Peyer's patch (tissue), 4 donors: ENCODE data around the gene RNASE1. TPM values are rescaled to one million over a fixed set of nuclear protein-coding genes. Genes with fewer than 3 reads are reported as not detected.

Source experiments
- DNase-seq, 3 donors: peaks; one replicate each; pipeline ENCODE4 v3.0.0-alpha.2; 2017 to 2019
- H3K27ac ChIP-seq, 4 donors: fragments of 200-600 bp; sonication (generic); one replicate each; pipeline ENCODE4 v1.5.1; 2016 to 2019
- H3K27me3 ChIP-seq, 2 donors: fragments of 200-600 bp; sonication (generic); one replicate each; pipeline ENCODE4 v1.5.1; 2019
- H3K36me3 ChIP-seq, 3 donors: fragments of 200-600 bp; sonication (generic); one replicate each; pipeline ENCODE4 v1.5.1; 2016 to 2019
- H3K4me1 ChIP-seq, 4 donors: fragments of 200-600 bp; sonication (generic); one replicate each; pipeline ENCODE4 v1.5.1; 2016 to 2019
- H3K4me3 ChIP-seq, 4 donors: fragments of 200-600 bp; sonication (generic); 1 replicate in 3 of 4; 2 replicates in 1 of 4; pipeline ENCODE4 v1.5.1; 2016 to 2019; ENCODE audit warnings: mild to moderate bottlenecking in 1 of 4
- H3K9me3 ChIP-seq, 4 donors: fragments of 200-600 bp; sonication (generic); one replicate each; pipeline ENCODE4 v1.5.1; 2016 to 2019; ENCODE audit warnings: mild to moderate bottlenecking in 1 of 4
- CTCF ChIP-seq, 6 experiments: fragments of 450-650 bp in 4 of 6; fragments of 200-600 bp in 2 of 6; sonication (generic) in 1 of 6; IDR thresholded peaks; one replicate each; pipeline ENCODE4 v1.5.1; 2017 to 2019; ENCODE audit warnings: antibody characterized with exemption in 6 of 6, mild to moderate bottlenecking in 3 of 6, moderate library complexity in 1 of 6
- POLR2A ChIP-seq, 2 donors: fragments of 450-650 bp; IDR thresholded peaks; one replicate each; pipeline ENCODE4 v1.5.1; 2017; ENCODE audit warnings: antibody characterized with exemption in 2 of 2, mild to moderate bottlenecking in 2 of 2, moderate library complexity in 2 of 2
- total RNA-seq, 4 donors: library from RNA; depleted of rRNA; stranded (reverse); fragments of >200 nt; gene quantifications; one replicate each; pipeline ENCODE4 v1.1.0, GENCODE V29; 2016

Gene RNASE1
- total RNA-seq, 4 donors from 2014 or later = 35.5 to 131 (median 90.6) TPM

GRCh38 chr14:20789230-20789813, 13.3 kb downstream of the RNASE1 start:
- H3K9me3 ChIP-seq = no peaks in the 10 kb centered on the region
- TF ChIP-seq POLR2A (IDR thresholded peaks at IDR 0.05) (no peak), CTCF (IDR thresholded peaks at IDR 0.05) (no peak)
- no peak for DNase-seq
- no peaks in the 10 kb centered on the region for H3K36me3 ChIP-seq
- H3K4me1 ChIP-seq = no peaks in the 10 kb centered on the region
- H3K27ac ChIP-seq = no peak overlapping the region
- H3K4me3 ChIP-seq = no peak overlapping the region
- no peaks in the 10 kb centered on the region for H3K27me3 ChIP-seq

DNA sequence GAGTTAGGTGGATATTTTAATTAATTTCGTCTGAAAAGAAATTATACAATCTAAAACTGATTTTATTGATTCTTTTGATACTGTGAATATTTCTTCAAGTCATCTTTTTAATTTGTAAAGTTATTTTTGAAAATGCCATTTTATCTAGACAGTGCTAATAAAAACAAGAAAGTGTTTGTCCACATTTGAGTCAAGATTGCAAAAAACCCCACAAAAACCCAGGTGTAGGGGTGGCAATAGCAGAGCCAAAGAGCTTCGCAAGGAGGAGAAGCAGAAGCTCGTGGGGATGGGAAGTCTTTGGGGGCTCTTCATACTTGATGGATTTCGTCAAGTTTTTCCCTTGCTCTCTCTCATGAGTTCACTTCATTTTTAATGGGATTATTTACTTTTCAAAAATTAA, 15.6 kb downstream of the RNASE1 start:
- peaks cover 0 to 10% (median 0%) of the 10 kb centered on the region in 4 donors for H3K4me1 ChIP-seq
- no peaks in the 10 kb centered on the region for H3K9me3 ChIP-seq
- TF ChIP-seq POLR2A (IDR thresholded peaks at IDR 0.05) = no peak
- TF ChIP-seq CTCF (IDR thresholded peaks at IDR 0.05) = no peak
- H3K36me3 ChIP-seq = no peaks in the 10 kb centered on the region
- DNase-seq = no peak
- H3K4me3 ChIP-seq = no peak overlapping the region
- no peaks in the 10 kb centered on the region for H3K27me3 ChIP-seq
- H3K27ac ChIP-seq = no peak overlapping the region

GRCh38 chr14:20782280-20782890, 20.3 kb downstream of the RNASE1 start:
- Histone ChIP-seq H3K4me3 (peak overlapping the region; percentile 10 to 39 (median 32)), H3K36me3 (no peaks in the 10 kb centered on the region), H3K4me1 (peaks cover 0 to 16% (median 0%) of the 10 kb centered on the region in 4 donors), H3K27ac (peak overlapping the region; percentile 60 to 83 (median 72)), H3K9me3 (no peaks in the 10 kb centered on the region), H3K27me3 (no peaks in the 10 kb centered on the region)
- TF ChIP-seq CTCF (IDR thresholded peaks at IDR 0.05) (no peak), POLR2A (IDR thresholded peaks at IDR 0.05) (no peak)
- DNase-seq = peak in 2 of 3 donors; percentile 43 to 68

DNA sequence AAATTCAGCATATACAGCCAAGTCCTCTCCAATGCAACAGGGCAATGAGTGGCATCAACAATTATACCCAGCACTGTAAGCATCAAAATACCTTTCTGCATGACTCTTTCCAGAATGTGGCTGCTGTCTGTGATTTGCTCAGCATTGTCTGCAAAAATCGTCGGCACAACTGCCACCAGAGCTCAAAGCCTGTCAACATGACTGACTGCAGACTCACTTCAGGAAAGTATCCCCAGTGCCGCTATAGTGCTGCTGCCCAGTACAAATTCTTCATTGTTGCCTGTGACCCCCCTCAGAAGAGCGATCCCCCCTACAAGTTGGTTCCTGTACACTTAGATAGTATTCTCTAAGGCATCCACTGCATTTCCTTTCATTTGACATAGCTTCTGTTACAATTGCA, 20.8 kb downstream of the RNASE1 start:
- Histone ChIP-seq H3K4me3 (peak overlapping the region; percentile 10 to 39 (median 32)), H3K36me3 (no peaks in the 10 kb centered on the region), H3K27ac (peak overlapping the region; percentile 60 to 83 (median 72)), H3K9me3 (no peaks in the 10 kb centered on the region), H3K4me1 (peaks cover 0 to 16% (median 0%) of the 10 kb centered on the region in 4 donors), H3K27me3 (no peaks in the 10 kb centered on the region)
- TF ChIP-seq POLR2A (IDR thresholded peaks at IDR 0.05) (no peak), CTCF (IDR thresholded peaks at IDR 0.05) (no peak)
- DNase-seq = no peak

GRCh38 chr14:20775901-20776300, 26.7 kb downstream of the RNASE1 start:
- TF ChIP-seq CTCF (IDR thresholded peaks at IDR 0.05) (no peak), POLR2A (IDR thresholded peaks at IDR 0.05) (no peak)

More at GRCh38 chr14:20775901-20776300, 26.7 kb downstream of the RNASE1 start:
- Histone ChIP-seq H3K36me3 (no peaks in the 10 kb centered on the region), H3K27ac (no peak overlapping the region), H3K9me3 (no peaks in the 10 kb centered on the region), H3K4me1 (no peaks in the 10 kb centered on the region), H3K27me3 (no peaks in the 10 kb centered on the region), H3K4me3 (no peak overlapping the region)
- no peak for DNase-seq
